Epithelial cell of esophagus (primary cell): ENCODE results near the gene HOXD12.

ENCODE experiments used
- DNase-seq: peaks from one replicate; pipeline ENCODE4 v3.0.0; 2010; ENCODE audit warnings: low read depth
- H3K4me3 ChIP-seq: 2 replicates; pipeline ENCODE4 v1.5.1; 2011; ENCODE audit warnings: mild to moderate bottlenecking, low read length, control low read depth
- TF ChIP-seq, protein P1 (sequence below): IDR thresholded peaks from 2 replicates; pipeline ENCODE4 v1.5.1; 2011; ENCODE audit warnings: low read depth, mild to moderate bottlenecking, low read length, control low read depth, inconsistent platforms; ENCODE audit not compliant: insufficient read depth; ENCODE audit errors: missing control alignments

HOXD12 gene, protein sequence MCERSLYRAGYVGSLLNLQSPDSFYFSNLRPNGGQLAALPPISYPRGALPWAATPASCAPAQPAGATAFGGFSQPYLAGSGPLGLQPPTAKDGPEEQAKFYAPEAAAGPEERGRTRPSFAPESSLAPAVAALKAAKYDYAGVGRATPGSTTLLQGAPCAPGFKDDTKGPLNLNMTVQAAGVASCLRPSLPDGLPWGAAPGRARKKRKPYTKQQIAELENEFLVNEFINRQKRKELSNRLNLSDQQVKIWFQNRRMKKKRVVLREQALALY

DNA sequence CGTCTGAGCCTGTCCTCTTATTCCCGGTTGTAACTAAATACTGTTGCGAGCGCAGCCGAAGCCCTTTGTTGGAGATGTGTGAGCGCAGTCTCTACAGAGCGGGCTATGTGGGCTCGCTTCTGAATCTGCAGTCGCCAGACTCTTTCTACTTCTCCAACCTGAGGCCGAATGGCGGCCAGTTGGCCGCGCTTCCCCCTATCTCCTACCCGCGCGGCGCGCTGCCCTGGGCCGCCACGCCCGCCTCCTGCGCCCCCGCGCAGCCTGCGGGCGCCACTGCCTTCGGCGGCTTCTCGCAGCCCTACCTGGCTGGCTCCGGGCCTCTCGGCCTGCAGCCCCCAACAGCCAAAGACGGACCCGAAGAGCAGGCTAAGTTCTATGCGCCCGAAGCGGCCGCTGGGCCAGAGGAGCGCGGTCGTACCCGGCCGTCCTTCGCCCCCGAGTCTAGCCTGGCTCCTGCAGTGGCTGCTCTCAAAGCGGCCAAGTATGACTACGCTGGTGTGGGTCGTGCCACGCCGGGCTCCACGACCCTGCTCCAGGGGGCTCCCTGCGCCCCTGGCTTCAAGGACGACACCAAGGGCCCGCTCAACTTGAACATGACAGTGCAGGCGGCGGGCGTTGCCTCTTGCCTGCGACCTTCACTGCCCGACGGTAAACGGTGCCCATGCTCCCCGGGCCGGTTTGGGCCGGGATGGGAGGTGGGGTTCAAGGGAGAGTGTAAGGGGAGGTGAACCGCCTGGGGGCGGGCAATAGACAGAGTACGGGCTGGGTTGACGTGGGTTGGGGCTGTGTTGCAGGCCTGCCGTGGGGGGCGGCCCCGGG is at the start of gene HOXD12:
HOXD12 (plus strand) TSS at position 68 of the 819 bp plus-strand sequence; CDS start at position 75, 7 bp downstream.
- no peak for DNase-seq
- no peak within 1 kb of the TSS for H3K4me3 ChIP-seq

DNA sequence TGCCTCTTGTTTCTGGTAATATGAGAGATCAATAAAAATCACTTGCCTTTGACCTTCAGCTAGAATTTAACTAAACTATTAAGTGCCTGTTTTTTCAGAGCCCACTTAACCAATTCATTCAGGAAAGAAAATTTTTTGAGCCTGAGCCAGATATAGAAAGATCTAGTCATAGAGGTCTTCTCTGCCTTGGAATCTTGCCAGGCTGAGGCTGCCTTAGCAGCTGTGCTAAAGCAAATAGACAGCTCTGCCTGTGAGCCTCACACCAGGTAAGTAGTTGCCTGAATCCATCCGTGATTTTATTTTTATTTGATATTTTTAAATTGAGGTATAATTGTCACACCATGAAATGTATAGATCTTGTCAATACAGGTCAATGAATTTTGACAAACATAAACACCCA is 43.2 kb upstream of the HOXD12 start:
- TF ChIP-seq, protein P1, sequence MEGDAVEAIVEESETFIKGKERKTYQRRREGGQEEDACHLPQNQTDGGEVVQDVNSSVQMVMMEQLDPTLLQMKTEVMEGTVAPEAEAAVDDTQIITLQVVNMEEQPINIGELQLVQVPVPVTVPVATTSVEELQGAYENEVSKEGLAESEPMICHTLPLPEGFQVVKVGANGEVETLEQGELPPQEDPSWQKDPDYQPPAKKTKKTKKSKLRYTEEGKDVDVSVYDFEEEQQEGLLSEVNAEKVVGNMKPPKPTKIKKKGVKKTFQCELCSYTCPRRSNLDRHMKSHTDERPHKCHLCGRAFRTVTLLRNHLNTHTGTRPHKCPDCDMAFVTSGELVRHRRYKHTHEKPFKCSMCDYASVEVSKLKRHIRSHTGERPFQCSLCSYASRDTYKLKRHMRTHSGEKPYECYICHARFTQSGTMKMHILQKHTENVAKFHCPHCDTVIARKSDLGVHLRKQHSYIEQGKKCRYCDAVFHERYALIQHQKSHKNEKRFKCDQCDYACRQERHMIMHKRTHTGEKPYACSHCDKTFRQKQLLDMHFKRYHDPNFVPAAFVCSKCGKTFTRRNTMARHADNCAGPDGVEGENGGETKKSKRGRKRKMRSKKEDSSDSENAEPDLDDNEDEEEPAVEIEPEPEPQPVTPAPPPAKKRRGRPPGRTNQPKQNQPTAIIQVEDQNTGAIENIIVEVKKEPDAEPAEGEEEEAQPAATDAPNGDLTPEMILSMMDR = no peak
- no peak for DNase-seq
- H3K4me3 ChIP-seq = no peak overlapping the region

More for the DNA sequence above, at the start of gene HOXD12:
- TF ChIP-seq, protein P1 = no peak

DNA sequence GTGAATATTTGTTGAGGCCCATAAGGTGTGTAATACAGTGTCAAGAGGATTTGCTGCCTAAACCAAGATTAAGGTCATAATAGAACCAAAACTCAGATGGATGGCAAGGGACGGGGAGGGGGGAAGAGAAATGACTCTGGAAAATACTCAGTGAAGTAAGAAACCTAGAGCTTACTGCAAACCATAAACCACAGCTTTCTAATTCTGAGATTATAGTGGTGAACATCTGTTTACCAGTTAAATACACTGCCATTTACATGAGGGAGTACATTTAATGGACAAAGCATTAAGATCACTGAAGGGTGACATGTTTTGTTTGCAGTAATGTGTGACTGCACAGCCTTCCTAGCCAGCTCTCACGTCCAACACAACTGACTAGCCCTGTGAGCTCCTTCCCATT is 35.6 kb upstream of the HOXD12 start:
- TF ChIP-seq, protein P1 = no peak
- no peak for DNase-seq
- no peak overlapping the region for H3K4me3 ChIP-seq

DNA sequence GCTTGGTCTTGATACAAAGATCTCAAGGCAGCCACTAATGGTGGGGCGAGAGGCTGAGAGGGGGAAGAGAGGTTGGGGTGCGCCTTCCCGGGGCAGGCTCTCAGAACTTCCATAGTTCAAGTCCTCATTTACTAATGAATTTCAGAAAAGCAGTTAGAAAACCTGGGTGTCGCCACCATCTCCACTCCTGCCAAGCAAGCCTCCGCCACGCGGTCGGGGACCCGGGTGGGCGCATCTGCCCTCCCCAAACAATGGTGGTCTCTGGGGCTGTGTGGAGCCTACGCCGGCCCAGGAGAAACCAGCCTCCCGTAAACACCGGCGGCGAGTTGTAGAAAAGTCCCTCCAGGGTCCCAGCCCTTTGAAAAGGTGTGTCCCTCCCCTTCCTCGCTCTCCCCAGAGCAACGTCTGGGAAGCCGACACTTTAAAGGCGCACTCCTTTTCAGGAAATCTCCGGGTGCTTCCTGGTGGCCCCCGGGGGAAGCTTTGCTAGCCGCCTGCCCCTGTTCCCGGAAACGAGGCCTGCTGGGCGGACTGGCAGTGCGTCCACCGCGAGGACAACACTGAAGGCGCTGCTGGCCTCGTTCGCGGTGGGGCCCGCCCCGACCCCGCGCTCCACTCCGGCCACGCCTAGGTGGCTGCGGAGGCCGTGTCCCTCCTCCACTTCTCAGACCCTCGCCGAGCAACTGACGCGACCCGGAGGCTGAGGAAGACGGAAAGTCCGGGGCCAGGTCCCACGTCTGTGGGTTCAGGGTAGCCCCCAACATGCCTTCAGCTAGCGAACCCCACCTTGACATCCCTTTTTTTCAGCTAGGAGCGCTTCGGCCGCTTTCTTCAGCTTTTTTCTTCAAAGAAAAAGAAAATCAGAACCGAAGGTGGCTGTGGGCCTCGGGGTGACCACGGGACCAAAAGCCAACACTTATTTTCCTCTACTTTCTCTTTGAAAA is 32.7 kb upstream of the HOXD12 start:
- H3K4me3 ChIP-seq = no peak overlapping the region
- TF ChIP-seq, protein P1 = no peak
- DNase-seq = no peak

DNA sequence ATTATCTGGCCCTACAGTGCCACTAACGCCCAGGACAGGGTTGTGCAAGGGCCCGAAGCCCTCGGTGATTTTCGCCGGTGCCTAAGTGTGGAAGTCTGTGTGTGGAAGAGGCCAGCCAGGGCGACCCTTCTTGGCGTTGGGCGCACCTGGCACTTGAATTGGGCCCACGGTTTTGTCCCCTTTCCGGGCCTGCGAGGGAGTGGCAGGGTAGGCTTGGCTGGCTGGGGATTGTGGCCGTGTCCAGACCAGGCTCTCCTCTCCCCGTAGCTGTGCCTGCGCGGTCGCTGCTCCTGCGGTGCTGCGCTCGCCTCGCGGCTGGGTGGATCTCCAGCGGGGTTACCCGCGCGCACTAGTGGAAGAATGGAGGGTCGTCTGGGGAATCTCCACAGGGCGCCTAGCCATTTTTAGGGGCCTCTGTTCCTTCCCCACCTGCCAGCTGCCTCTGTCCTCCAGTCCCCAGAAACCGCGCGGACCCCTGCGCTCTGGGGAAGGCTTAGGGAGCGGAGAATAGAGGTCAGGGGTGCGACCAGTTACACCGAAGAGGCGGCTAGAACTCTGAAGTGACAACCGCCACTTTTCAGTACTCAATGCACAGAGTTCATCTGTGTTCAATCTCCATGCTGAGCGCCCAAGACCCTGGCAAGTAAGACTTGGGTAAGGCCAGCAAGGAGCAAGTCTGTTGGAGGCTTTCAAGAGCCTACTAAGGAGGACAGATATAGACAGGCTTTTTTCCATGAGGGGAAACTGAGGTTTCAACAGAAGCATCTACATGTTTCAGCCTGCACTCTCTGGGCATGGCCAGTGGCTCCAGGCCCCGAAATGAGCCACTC is 31.8 kb upstream of the HOXD12 start:
- DNase-seq = no peak
- TF ChIP-seq, protein P1 = no peak
- H3K4me3 ChIP-seq = no peak overlapping the region

DNA sequence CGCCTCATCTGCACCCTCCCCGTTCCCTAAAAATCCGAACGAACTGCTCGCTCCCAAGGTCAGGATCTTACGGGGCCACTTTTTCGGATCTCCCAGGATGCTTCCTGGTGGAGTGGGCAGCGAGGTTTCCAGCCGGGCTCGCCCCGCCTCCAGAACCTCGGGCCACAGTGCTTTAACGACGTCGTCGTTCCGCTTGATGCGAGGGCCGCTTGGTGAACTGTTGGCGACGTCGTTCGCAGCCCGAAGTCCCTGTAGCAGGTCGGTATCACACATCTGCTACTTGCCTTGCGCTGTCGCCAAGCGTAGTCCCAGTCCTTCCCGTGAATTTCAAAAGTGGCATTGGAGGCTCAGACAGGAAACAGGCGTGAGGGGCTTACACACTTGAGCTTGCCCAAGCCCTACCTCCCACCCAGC is 31.2 kb upstream of the HOXD12 start:
- TF ChIP-seq, protein P1 = no peak
- DNase-seq = no peak
- H3K4me3 ChIP-seq = no peak overlapping the region
